ENCODE measurements around the gene ARHGAP28.

The ARHGAP28 gene

GRCh38 chr18:6868033-6868432 lies 138.5 kb downstream of the ARHGAP28 start:
- TF ChIP-seq ZNF274 (IDR thresholded peaks at IDR 0.05; ENCODE audit: low read depth, low read length): no peak

GRCh38 chr18:6871566-6871965 lies 142.1 kb downstream of the ARHGAP28 start:
- no peak overlapping the region for H3K4me3 ChIP-seq (ENCODE audit: low read length)
- no peak for TF ChIP-seq ZNF274 (IDR thresholded peaks at IDR 0.05; ENCODE audit: low read depth, low read length)

More at GRCh38 chr18:6868033-6868432, 138.5 kb downstream of the ARHGAP28 start:
- H3K4me3 ChIP-seq (ENCODE audit: low read length): no peak overlapping the region

GRCh38 chr18:6873040-6873751 lies 143.7 kb downstream of the ARHGAP28 start:
- TF ChIP-seq ZNF274 (IDR thresholded peaks at IDR 0.05; ENCODE audit: low read depth, low read length): no peak
- no peak overlapping the region for H3K4me3 ChIP-seq (ENCODE audit: low read length)

- TF ChIP-seq ZNF274 (IDR thresholded peaks at IDR 0.05; ENCODE audit: low read depth, low read length): no peak
- H3K4me3 ChIP-seq (ENCODE audit: low read length): no peak overlapping the region
Measured at GRCh38 chr18:6874315-6874714, 144.8 kb downstream of the ARHGAP28 start.

- no peak overlapping the region for H3K4me3 ChIP-seq (ENCODE audit: low read length)
- no peak for TF ChIP-seq ZNF274 (IDR thresholded peaks at IDR 0.05; ENCODE audit: low read depth, low read length)
Measured at GRCh38 chr18:6875749-6876148, 146.2 kb downstream of the ARHGAP28 start.

- TF ChIP-seq ZNF274 (IDR thresholded peaks at IDR 0.05; ENCODE audit: low read depth, low read length): no peak
- no peak overlapping the region for H3K4me3 ChIP-seq (ENCODE audit: low read length)
Measured at GRCh38 chr18:6876641-6877041, 147.1 kb downstream of the ARHGAP28 start.

GRCh38 chr18:6877288-6877687 lies 147.8 kb downstream of the ARHGAP28 start:
- no peak overlapping the region for H3K4me3 ChIP-seq (ENCODE audit: low read length)

GRCh38 chr18:6878556-6879297 lies 149.2 kb downstream of the ARHGAP28 start:
- TF ChIP-seq ZNF274 (IDR thresholded peaks at IDR 0.05; ENCODE audit: low read depth, low read length): no peak
- H3K4me3 ChIP-seq (ENCODE audit: low read length): no peak overlapping the region

More at GRCh38 chr18:6877288-6877687, 147.8 kb downstream of the ARHGAP28 start:
- no peak for TF ChIP-seq ZNF274 (IDR thresholded peaks at IDR 0.05; ENCODE audit: low read depth, low read length)

- no peak for TF ChIP-seq ZNF274 (IDR thresholded peaks at IDR 0.05; ENCODE audit: low read depth, low read length)
- H3K4me3 ChIP-seq (ENCODE audit: low read length): no peak overlapping the region
Measured at GRCh38 chr18:6879508-6880195, 150.1 kb downstream of the ARHGAP28 start.

- TF ChIP-seq ZNF274 (IDR thresholded peaks at IDR 0.05; ENCODE audit: low read depth, low read length): no peak
- H3K4me3 ChIP-seq (ENCODE audit: low read length): no peak overlapping the region
Measured at GRCh38 chr18:6881034-6881820, 151.7 kb downstream of the ARHGAP28 start.

- TF ChIP-seq ZNF274 (IDR thresholded peaks at IDR 0.05; ENCODE audit: low read depth, low read length): no peak
- H3K4me3 ChIP-seq (ENCODE audit: low read length): no peak overlapping the region
Measured at GRCh38 chr18:6882401-6882800, 152.9 kb downstream of the ARHGAP28 start.

GRCh38 chr18:6885006-6885481 lies 155.5 kb downstream of the ARHGAP28 start:
- TF ChIP-seq ZNF274 (IDR thresholded peaks at IDR 0.05; ENCODE audit: low read depth, low read length): no peak

GRCh38 chr18:6885992-6886796 lies 156.7 kb downstream of the ARHGAP28 start:
- H3K4me3 ChIP-seq (ENCODE audit: low read length): no peak overlapping the region
- no peak for TF ChIP-seq ZNF274 (IDR thresholded peaks at IDR 0.05; ENCODE audit: low read depth, low read length)

More at GRCh38 chr18:6885006-6885481, 155.5 kb downstream of the ARHGAP28 start:
- no peak overlapping the region for H3K4me3 ChIP-seq (ENCODE audit: low read length)
